ENCODE results near the gene BMP6. TPM values are rescaled to one million over a fixed set of nuclear protein-coding genes. Genes with fewer than 3 reads are reported as not detected.
A peak's percentile ranks its signal among the peaks of the same experiment; 100 is the strongest.
"Not testable (repeated sequence)": the region's sequence is repeated elsewhere in the genome, so short reads cannot be mapped to it uniquely, and the experiment has no call there.

Gene BMP6
- total RNA-seq, 2 experiments from 2014 or later = 0.38 to 1.1 TPM

DNA sequence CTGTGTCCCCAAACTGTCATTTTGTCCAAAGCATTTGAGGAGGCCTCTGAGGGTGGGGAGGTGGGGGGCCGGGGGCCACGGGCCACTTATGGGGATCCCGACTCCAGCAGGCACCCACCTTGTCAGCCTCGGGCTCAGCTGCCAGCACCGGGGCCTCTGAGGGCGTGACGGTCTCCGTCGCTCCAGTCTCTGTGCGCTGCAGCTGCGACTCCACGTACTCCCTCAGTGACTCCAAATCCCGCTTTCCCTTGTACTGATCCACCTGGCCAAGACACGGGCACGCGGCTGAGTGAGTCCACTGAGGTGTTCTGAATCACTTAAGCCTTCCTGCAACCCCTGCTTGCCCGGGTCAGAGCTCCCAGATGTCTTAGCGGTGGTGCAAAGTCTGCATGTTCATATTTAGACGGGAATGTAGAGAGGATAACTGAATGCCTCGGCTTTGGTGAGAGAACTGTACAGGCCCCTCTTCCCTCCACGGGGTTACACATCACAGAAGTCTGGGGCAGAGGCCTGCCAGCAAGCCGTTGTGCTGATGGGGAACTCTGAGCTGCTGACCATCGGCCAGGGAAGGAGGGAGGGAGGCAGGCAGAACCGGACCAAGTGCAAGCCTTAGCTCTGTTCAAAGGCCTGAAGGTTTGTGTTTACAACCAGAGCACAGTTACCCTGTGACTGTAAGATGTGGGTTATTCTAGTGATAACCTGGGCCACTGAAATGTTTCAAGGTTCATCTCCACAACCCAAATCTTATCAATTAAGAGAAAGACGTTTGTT is 162.9 kb downstream of the BMP6 start:
- peaks cover 100% of the 10 kb centered on the region for H3K36me3 ChIP-seq (ENCODE audit: insufficient read depth, low read length)
- no peak overlapping the region for H3K4me3 ChIP-seq (ENCODE audit: low read depth, low read length, poor library complexity, severe bottlenecking)
- CTCF ChIA-PET (ENCODE audit: unreplicated experiment) = interaction anchor here (1.3 kb wide), 1 partner anchor 29 kb away, joined by 3 read pairs; no protein-coding TSS in a partner anchor
- TF ChIP-seq, protein P1, sequence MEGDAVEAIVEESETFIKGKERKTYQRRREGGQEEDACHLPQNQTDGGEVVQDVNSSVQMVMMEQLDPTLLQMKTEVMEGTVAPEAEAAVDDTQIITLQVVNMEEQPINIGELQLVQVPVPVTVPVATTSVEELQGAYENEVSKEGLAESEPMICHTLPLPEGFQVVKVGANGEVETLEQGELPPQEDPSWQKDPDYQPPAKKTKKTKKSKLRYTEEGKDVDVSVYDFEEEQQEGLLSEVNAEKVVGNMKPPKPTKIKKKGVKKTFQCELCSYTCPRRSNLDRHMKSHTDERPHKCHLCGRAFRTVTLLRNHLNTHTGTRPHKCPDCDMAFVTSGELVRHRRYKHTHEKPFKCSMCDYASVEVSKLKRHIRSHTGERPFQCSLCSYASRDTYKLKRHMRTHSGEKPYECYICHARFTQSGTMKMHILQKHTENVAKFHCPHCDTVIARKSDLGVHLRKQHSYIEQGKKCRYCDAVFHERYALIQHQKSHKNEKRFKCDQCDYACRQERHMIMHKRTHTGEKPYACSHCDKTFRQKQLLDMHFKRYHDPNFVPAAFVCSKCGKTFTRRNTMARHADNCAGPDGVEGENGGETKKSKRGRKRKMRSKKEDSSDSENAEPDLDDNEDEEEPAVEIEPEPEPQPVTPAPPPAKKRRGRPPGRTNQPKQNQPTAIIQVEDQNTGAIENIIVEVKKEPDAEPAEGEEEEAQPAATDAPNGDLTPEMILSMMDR (conservative IDR thresholded peaks at IDR 0.05; ENCODE audit: low read length) = no peak
- TF ChIP-seq EZH2phosphoT487 (IDR thresholded peaks at IDR 0.05; ENCODE audit: borderline replicate concordance, low read depth, low read length) = no peak
- H3K27ac ChIP-seq (ENCODE audit: low read depth, low read length, poor library complexity, severe bottlenecking) = no peak overlapping the region
- no peak overlapping the region for H3K4me2 ChIP-seq (ENCODE audit: low read length)
- intact Hi-C loops (cut with micrococcal nuclease; ENCODE audit: unreplicated experiment) = no loop called here
- H2AFZ ChIP-seq (ENCODE audit: low read length) = no peak overlapping the region
- BruUV-seq (replicated peaks) = no TSS peak
- H3K4me1 ChIP-seq (ENCODE audit: insufficient read depth, low read length, poor library complexity, severe bottlenecking) = no peaks in the 10 kb centered on the region
- H4K20me1 ChIP-seq (ENCODE audit: insufficient read depth, low read length) = no peaks in the 10 kb centered on the region
- no peaks in the 10 kb centered on the region for H3K9me3 ChIP-seq (ENCODE audit: low read length)
- DNase-seq (ENCODE audit: low spot score) = no peak
- no peaks in the 10 kb centered on the region for H3K79me2 ChIP-seq (ENCODE audit: insufficient read depth, low read depth, low read length)
- H3K9me2 ChIP-seq (ENCODE audit: insufficient read depth, low read length) = no peaks in the 10 kb centered on the region
- POLR2A ChIA-PET = interaction anchor here (1.0 kb wide), 2 partner anchors 8 to 11 kb away, joined by 3 to 4 read pairs; no protein-coding TSS in a partner anchor

DNA sequence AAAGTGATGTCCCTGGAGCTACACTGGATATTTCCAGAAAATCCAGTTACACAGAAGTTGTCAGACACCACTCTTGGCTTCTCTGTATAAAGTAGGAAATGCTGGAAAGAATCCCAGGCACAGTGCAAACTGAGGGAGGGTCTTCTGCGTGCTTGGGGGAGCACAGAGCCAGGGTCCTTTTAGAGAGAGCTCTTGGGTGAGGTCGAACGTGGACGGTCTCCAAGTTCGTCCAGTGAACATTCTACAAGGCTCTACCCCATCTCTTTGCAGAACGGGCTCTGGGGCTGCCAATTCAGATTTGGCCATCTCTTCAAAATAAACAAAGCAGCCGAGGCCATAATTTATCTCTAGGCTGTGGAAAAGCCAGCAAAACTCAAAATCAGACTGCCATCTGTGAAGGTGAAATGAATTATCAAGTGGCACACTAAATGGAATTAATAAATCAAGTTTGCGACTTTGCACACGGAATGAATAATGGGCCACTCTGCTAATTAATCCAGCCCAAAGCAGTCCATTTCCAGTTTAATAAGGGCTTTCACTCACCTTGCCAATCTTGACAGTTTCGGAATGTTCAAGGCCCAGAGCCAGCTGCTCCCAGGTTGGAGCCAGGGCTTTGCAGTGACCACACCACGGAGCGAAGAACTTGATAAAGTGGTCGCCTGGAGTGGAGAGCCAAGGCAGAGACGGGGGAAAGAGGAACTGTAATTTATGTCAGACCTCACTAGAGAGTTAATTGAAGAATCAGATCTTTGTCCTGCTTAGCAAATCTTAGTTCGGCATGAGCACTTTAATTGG is 165.4 kb downstream of the BMP6 start:
- Histone ChIP-seq H3K27ac (ENCODE audit: low read depth, low read length, poor library complexity, severe bottlenecking) (no peak overlapping the region), H3K4me2 (ENCODE audit: low read length) (no peak overlapping the region), H3K36me3 (ENCODE audit: insufficient read depth, low read length) (peaks cover 100% of the 10 kb centered on the region), H3K79me2 (ENCODE audit: insufficient read depth, low read depth, low read length) (peaks cover 5% of the 10 kb centered on the region; the same call in 1 of the 2 replicates), H3K4me1 (ENCODE audit: insufficient read depth, low read length, poor library complexity, severe bottlenecking) (no peaks in the 10 kb centered on the region), H3K9me3 (ENCODE audit: low read length) (no peaks in the 10 kb centered on the region), H3K9me2 (ENCODE audit: insufficient read depth, low read length) (no peaks in the 10 kb centered on the region), H2AFZ (ENCODE audit: low read length) (no peak overlapping the region), H4K20me1 (ENCODE audit: insufficient read depth, low read length) (no peaks in the 10 kb centered on the region), H3K4me3 (ENCODE audit: low read depth, low read length, poor library complexity, severe bottlenecking) (no peak overlapping the region)
- ChIA-PET POLR2A (interaction anchor here (0.6 to 1.0 kb wide), 4 partner anchors 26 to 256 kb away, joined by 3 to 4 read pairs (median 3); no protein-coding TSS in a partner anchor), CTCF (ENCODE audit: unreplicated experiment) (no interaction called here)
- TF ChIP-seq, protein P1 (conservative IDR thresholded peaks at IDR 0.05; ENCODE audit: low read length) = no peak
- TF ChIP-seq EZH2phosphoT487 (IDR thresholded peaks at IDR 0.05; ENCODE audit: borderline replicate concordance, low read depth, low read length) = no peak
- BruUV-seq (replicated peaks) = no TSS peak
- intact Hi-C loops (cut with micrococcal nuclease; ENCODE audit: unreplicated experiment) = no loop called here
- no peak for DNase-seq (ENCODE audit: low spot score)

DNA sequence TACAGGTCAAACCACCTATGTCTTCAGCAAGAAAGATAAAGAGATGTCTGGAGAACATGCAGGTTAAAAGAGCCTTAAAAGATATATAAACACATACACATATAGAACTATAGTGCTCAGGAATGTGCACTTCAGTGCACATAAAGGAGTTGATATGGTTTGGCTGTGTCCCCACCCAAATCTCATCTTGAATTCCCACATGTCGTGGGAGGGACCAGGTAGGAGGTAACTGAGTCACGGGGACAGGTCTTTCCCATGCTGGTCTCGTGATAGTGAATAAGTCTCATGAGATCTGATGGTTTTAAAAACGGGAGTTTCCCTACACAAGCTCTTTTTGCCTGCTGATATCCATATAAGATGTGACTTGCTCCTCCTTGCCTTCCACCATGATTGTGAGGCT is 166.5 kb downstream of the BMP6 start:
- H3K9me2 ChIP-seq (ENCODE audit: insufficient read depth, low read length); H3K27ac ChIP-seq (ENCODE audit: low read depth, low read length, poor library complexity, severe bottlenecking); H4K20me1 ChIP-seq (ENCODE audit: insufficient read depth, low read length); H3K4me1 ChIP-seq (ENCODE audit: insufficient read depth, low read length, poor library complexity, severe bottlenecking); intact Hi-C loops (cut with micrococcal nuclease; ENCODE audit: unreplicated experiment); DNase-seq (ENCODE audit: low spot score); H2AFZ ChIP-seq (ENCODE audit: low read length); CTCF ChIA-PET (ENCODE audit: unreplicated experiment); POLR2A ChIA-PET; H3K9me3 ChIP-seq (ENCODE audit: low read length); H3K4me2 ChIP-seq (ENCODE audit: low read length); H3K4me3 ChIP-seq (ENCODE audit: low read depth, low read length, poor library complexity, severe bottlenecking): not testable (repeated sequence)
- Histone ChIP-seq H3K79me2 (ENCODE audit: insufficient read depth, low read depth, low read length) (peaks cover 14% of the 10 kb centered on the region), H3K36me3 (ENCODE audit: insufficient read depth, low read length) (peaks cover 100% of the 10 kb centered on the region)
- BruUV-seq (replicated peaks) = TSS peak; percentile 17

All from OCI-LY7 (cell line).